Activated naive CD8-positive, alpha-beta T cell treated with anti-CD3 and anti-CD28 coated beads for 36 hours (primary cell): ENCODE measurements around the gene MAML3. TPM values are rescaled to one million over a fixed set of nuclear protein-coding genes. Genes with fewer than 3 reads are reported as not detected.
A peak's percentile ranks its signal among the peaks of the same experiment; 100 is the strongest.

Source experiments
- DNase-seq: peaks from one replicate; pipeline ENCODE4 v3.0.0; 2021
- H3K27ac Mint-ChIP-seq: one replicate; pipeline ENCODE4 v1.8.0; 2022; ENCODE audit warnings: mild to moderate bottlenecking, moderate library complexity, mixed read lengths
- H3K27me3 Mint-ChIP-seq: one replicate; pipeline ENCODE4 v1.8.0; 2022; ENCODE audit warnings: mild to moderate bottlenecking, mixed read lengths
- H3K36me3 Mint-ChIP-seq: one replicate; pipeline ENCODE4 v1.8.0; 2021; ENCODE audit warnings: mild to moderate bottlenecking, mixed read lengths
- H3K4me1 Mint-ChIP-seq: one replicate; pipeline ENCODE4 v1.8.0; 2021; ENCODE audit warnings: mixed read lengths
- H3K4me3 Mint-ChIP-seq: one replicate; pipeline ENCODE4 v1.8.0; 2022; ENCODE audit warnings: mild to moderate bottlenecking, moderate library complexity, mixed read lengths
- H3K9me3 Mint-ChIP-seq: one replicate; pipeline ENCODE4 v1.8.0; 2022; ENCODE audit warnings: mixed read lengths
- total RNA-seq, 2 experiments: library from RNA; stranded (reverse); gene quantifications; one replicate each; pipeline ENCODE4 v1.2.3, GENCODE V29; 2021

The MAML3 gene
- total RNA-seq, 2 experiments from 2014 or later, result 2.1 to 2.3 TPM

- Mint-ChIP-seq H3K27ac (no peak overlapping the region), H3K27me3 (peaks cover 4% of the 10 kb centered on the region), H3K4me3 (no peak overlapping the region), H3K4me1 (peaks cover 4% of the 10 kb centered on the region), H3K9me3 (peaks cover 3% of the 10 kb centered on the region), H3K36me3 (peaks cover 9% of the 10 kb centered on the region)
- no peak for DNase-seq
These were observed 278.6 kb downstream of the MAML3 start for GRCh38 chr4:139875411-139875825.

GRCh38 chr4:139873111-139873860 lies 280.7 kb downstream of the MAML3 start:
- peaks cover 3% of the 10 kb centered on the region for H3K9me3 Mint-ChIP-seq
- H3K36me3 Mint-ChIP-seq, result peaks cover 9% of the 10 kb centered on the region

GRCh38 chr4:139872274-139872673 lies 281.7 kb downstream of the MAML3 start:
- H3K27ac Mint-ChIP-seq, result no peak overlapping the region
- no peak overlapping the region for H3K4me3 Mint-ChIP-seq
- peaks cover 3% of the 10 kb centered on the region for H3K9me3 Mint-ChIP-seq
- peaks cover 4% of the 10 kb centered on the region for H3K4me1 Mint-ChIP-seq
- DNase-seq, result no peak
- H3K27me3 Mint-ChIP-seq, result peaks cover 4% of the 10 kb centered on the region
- peaks cover 9% of the 10 kb centered on the region for H3K36me3 Mint-ChIP-seq

More at GRCh38 chr4:139873111-139873860, 280.7 kb downstream of the MAML3 start:
- DNase-seq, result no peak
- Mint-ChIP-seq H3K4me3 (no peak overlapping the region), H3K4me1 (peaks cover 4% of the 10 kb centered on the region), H3K27me3 (peaks cover 4% of the 10 kb centered on the region), H3K27ac (no peak overlapping the region)

- Mint-ChIP-seq H3K9me3 (peaks cover 3% of the 10 kb centered on the region), H3K4me3 (no peak overlapping the region), H3K27ac (no peak overlapping the region), H3K27me3 (peaks cover 4% of the 10 kb centered on the region), H3K36me3 (peaks cover 9% of the 10 kb centered on the region), H3K4me1 (peaks cover 4% of the 10 kb centered on the region)
- DNase-seq, result no peak
These were observed 284.2 kb downstream of the MAML3 start for GRCh38 chr4:139869810-139870209.

GRCh38 chr4:139866276-139866962 lies 287.6 kb downstream of the MAML3 start:
- Mint-ChIP-seq H3K9me3 (no peaks in the 10 kb centered on the region), H3K4me1 (no peaks in the 10 kb centered on the region)

GRCh38 chr4:139865537-139865936 lies 288.4 kb downstream of the MAML3 start:
- peaks cover 2% of the 10 kb centered on the region for H3K4me1 Mint-ChIP-seq
- H3K9me3 Mint-ChIP-seq, result peaks cover 2% of the 10 kb centered on the region
- no peak overlapping the region for H3K27ac Mint-ChIP-seq
- no peaks in the 10 kb centered on the region for H3K27me3 Mint-ChIP-seq
- no peak for DNase-seq
- no peak overlapping the region for H3K4me3 Mint-ChIP-seq
- no peaks in the 10 kb centered on the region for H3K36me3 Mint-ChIP-seq

More at GRCh38 chr4:139866276-139866962, 287.6 kb downstream of the MAML3 start:
- no peaks in the 10 kb centered on the region for H3K27me3 Mint-ChIP-seq
- no peak overlapping the region for H3K4me3 Mint-ChIP-seq
- peaks cover 2% of the 10 kb centered on the region for H3K36me3 Mint-ChIP-seq
- H3K27ac Mint-ChIP-seq, result no peak overlapping the region
- no peak for DNase-seq

- H3K27ac Mint-ChIP-seq, result no peak overlapping the region
- peaks cover 4% of the 10 kb centered on the region for H3K36me3 Mint-ChIP-seq
- peaks cover 2% of the 10 kb centered on the region for H3K9me3 Mint-ChIP-seq
- peaks cover 7% of the 10 kb centered on the region for H3K4me1 Mint-ChIP-seq
- no peak overlapping the region for H3K4me3 Mint-ChIP-seq
- H3K27me3 Mint-ChIP-seq, result no peaks in the 10 kb centered on the region
- no peak for DNase-seq
These were observed 290.5 kb downstream of the MAML3 start for GRCh38 chr4:139863531-139863930.

GRCh38 chr4:139861471-139861870 lies 292.5 kb downstream of the MAML3 start:
- Mint-ChIP-seq H3K27ac (no peak overlapping the region), H3K9me3 (peaks cover 2% of the 10 kb centered on the region), H3K4me3 (no peak overlapping the region), H3K4me1 (peaks cover 25% of the 10 kb centered on the region), H3K27me3 (no peaks in the 10 kb centered on the region), H3K36me3 (peaks cover 4% of the 10 kb centered on the region)
- no peak for DNase-seq

GRCh38 chr4:139860435-139861024 lies 293.5 kb downstream of the MAML3 start:
- no peak overlapping the region for H3K27ac Mint-ChIP-seq
- H3K4me1 Mint-ChIP-seq, result peaks cover 25% of the 10 kb centered on the region
- H3K4me3 Mint-ChIP-seq, result no peak overlapping the region
- H3K9me3 Mint-ChIP-seq, result peaks cover 2% of the 10 kb centered on the region
- H3K36me3 Mint-ChIP-seq, result peaks cover 4% of the 10 kb centered on the region
- H3K27me3 Mint-ChIP-seq, result no peaks in the 10 kb centered on the region
- no peak for DNase-seq

GRCh38 chr4:139859876-139860275 lies 294.1 kb downstream of the MAML3 start:
- H3K27ac Mint-ChIP-seq, result no peak overlapping the region
- H3K4me1 Mint-ChIP-seq, result peaks cover 25% of the 10 kb centered on the region
- DNase-seq, result no peak
- H3K9me3 Mint-ChIP-seq, result peaks cover 2% of the 10 kb centered on the region
- H3K27me3 Mint-ChIP-seq, result no peaks in the 10 kb centered on the region
- peaks cover 4% of the 10 kb centered on the region for H3K36me3 Mint-ChIP-seq
- no peak overlapping the region for H3K4me3 Mint-ChIP-seq

GRCh38 chr4:139858436-139859205 lies 295.4 kb downstream of the MAML3 start:
- H3K27me3 Mint-ChIP-seq, result no peaks in the 10 kb centered on the region
- peak; percentile 7 for DNase-seq
- H3K36me3 Mint-ChIP-seq, result peaks cover 4% of the 10 kb centered on the region
- no peak overlapping the region for H3K27ac Mint-ChIP-seq
- H3K4me1 Mint-ChIP-seq, result peaks cover 25% of the 10 kb centered on the region
- peaks cover 2% of the 10 kb centered on the region for H3K9me3 Mint-ChIP-seq
- no peak overlapping the region for H3K4me3 Mint-ChIP-seq

- H3K4me1 Mint-ChIP-seq, result peaks cover 25% of the 10 kb centered on the region
- H3K27me3 Mint-ChIP-seq, result no peaks in the 10 kb centered on the region
- no peak for DNase-seq
- no peak overlapping the region for H3K4me3 Mint-ChIP-seq
- no peak overlapping the region for H3K27ac Mint-ChIP-seq
- peaks cover 4% of the 10 kb centered on the region for H3K36me3 Mint-ChIP-seq
- H3K9me3 Mint-ChIP-seq, result peaks cover 2% of the 10 kb centered on the region
These were observed 296.0 kb downstream of the MAML3 start for GRCh38 chr4:139857977-139858376.

GRCh38 chr4:139857021-139857420 lies 297.0 kb downstream of the MAML3 start:
- H3K27me3 Mint-ChIP-seq, result no peaks in the 10 kb centered on the region
- H3K27ac Mint-ChIP-seq, result no peak overlapping the region
- H3K4me3 Mint-ChIP-seq, result no peak overlapping the region
- peaks cover 4% of the 10 kb centered on the region for H3K36me3 Mint-ChIP-seq
- no peak for DNase-seq
- peaks cover 2% of the 10 kb centered on the region for H3K9me3 Mint-ChIP-seq
- peaks cover 25% of the 10 kb centered on the region for H3K4me1 Mint-ChIP-seq

GRCh38 chr4:139854668-139855403 lies 299.1 kb downstream of the MAML3 start:
- peaks cover 2% of the 10 kb centered on the region for H3K36me3 Mint-ChIP-seq
- no peak overlapping the region for H3K4me3 Mint-ChIP-seq
- no peak for DNase-seq
- H3K27ac Mint-ChIP-seq, result no peak overlapping the region
- no peaks in the 10 kb centered on the region for H3K27me3 Mint-ChIP-seq
- peaks cover 24% of the 10 kb centered on the region for H3K4me1 Mint-ChIP-seq
- H3K9me3 Mint-ChIP-seq, result no peaks in the 10 kb centered on the region
